GM20431 (cell line): ENCODE measurements around the gene RPP25L.

Experiments used
- in situ Hi-C: fragments of 300-500 bp; cut with MseI, MboI; formaldehyde crosslinking; loops from one replicate; pipeline ENCODE4 v1.15.0; 2020; ENCODE audit warnings: low sequenced_read_pairs; ENCODE audit not compliant: unreplicated experiment

Gene RPP25L

DNA sequence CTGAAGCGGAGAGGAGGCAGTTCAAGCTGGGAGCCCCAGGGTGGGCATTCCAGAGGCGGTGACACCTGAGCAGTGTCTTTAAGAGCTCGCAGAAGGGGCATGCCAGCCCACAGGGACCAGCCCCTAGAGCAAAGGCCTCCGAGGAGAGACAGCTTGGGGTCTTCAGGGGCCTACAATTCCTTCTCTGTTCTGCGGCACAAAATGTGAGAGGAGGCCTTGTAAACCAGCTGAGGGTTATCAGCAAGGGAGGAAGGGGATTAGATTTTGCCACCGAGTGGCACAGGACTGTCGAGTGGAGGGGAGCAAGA, 26.2 kb upstream of the RPP25L start:
- in situ Hi-C loops = no loop called here

DNA sequence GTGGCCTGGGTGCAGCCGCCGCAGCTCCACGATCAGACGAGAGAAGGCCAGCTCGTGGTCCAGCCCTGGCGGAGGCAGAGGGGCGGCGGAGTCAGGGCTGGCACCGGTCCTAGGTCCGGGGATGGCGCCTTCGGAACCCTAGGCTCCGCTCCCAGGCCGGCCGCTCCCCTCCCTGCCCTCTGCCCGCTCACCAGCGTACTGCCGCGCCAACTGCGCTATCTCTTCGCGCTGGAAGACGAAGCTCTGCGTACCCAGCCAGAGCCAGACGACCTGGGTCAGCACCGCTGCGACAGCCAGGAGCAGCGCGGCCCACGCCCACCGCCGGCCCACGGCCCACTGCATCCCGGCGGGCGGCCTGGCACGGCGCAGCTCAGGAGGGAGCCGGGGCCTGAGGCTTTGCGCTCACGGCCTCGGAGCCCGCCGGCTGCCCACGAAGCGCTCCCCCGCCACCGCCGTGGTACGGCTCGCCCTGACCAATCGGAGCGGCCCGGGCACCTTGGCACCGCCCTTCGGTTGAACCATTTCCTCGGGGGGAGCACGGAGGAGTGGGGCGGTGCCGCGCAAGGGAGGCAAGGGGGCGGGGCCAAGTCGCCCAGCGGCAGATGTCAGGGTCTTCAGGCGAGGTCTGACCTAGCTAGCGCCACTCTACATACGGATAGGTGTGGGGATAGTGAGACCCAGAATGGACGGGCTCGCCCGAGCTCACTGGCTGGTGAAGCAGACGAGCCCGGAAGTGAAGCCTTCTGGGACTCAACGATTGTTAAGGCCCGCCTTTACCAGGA, 25.6 kb upstream of the RPP25L start, which contains the start of gene SIGMAR1:
SIGMAR1 (minus strand) TSS at position 432 of the 782 bp plus-strand sequence; CDS start at position 342, 90 bp downstream.
- in situ Hi-C loops = no loop called here

GRCh38 chr9:34636791-34637355, 25.0 kb upstream of the RPP25L start:
- in situ Hi-C loops = no loop called here

DNA sequence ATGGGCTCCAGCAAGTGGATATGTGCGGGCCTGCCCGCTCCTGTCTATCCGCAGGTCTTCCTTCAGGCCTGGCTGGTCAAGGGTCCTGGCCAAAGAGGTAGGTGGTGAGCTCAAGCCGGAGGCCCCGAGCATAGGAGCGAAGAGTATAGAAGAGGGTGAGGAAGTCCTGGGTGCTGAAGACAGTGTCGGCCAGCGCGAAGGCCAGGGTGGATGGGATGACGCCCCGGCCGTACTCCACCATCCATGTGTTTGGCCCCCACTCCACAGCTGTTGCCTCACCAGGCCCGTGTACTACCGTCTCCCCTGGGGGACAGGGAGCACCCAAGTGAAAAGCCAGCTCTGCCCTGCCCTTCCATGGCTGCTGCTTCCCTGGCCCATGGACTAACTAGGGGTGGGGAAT, 23.7 kb upstream of the RPP25L start:
- in situ Hi-C loops = no loop called here

DNA sequence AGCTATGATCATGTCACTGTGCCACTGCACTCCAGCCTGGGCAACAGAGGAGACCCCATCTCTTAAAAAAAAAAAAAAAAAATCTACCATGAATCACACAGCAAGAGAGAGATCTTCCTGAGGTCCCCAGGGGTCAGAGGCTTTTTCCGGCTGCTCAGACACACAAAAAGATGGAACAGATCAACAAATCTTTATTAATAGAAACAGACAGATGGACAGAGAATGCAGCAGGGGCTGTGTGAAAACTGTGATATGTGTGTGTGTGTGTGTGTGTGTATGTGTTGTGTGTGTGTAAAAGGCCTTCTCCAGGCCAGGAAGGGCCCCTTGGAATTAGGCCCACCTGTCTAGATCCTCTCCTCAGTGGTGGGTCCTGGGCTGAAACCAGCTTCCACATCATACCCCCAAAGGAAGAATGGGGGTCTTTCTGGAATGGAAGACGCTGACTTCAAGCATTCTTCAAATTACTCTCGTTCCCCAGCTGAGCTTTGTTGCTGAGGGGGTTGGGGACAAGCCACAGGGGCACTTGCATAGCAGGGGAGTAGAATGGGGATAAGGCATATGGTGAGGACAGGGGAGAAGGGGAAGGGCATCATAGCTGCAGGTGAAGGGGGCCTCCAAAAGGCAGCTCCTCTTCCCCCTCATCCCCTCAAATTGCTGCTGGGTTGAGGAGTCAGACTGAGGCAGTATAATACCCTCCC, 22.8 kb upstream of the RPP25L start:
- in situ Hi-C loops = no loop called here

- in situ Hi-C loops = no loop called here
Measured at GRCh38 chr9:34633851-34634550, 22.1 kb upstream of the RPP25L start.

GRCh38 chr9:34633166-34633565, 21.3 kb upstream of the RPP25L start:
- in situ Hi-C loops = no loop called here

- in situ Hi-C loops = no loop called here
Measured at GRCh38 chr9:34630402-34631154, 18.7 kb upstream of the RPP25L start.

DNA sequence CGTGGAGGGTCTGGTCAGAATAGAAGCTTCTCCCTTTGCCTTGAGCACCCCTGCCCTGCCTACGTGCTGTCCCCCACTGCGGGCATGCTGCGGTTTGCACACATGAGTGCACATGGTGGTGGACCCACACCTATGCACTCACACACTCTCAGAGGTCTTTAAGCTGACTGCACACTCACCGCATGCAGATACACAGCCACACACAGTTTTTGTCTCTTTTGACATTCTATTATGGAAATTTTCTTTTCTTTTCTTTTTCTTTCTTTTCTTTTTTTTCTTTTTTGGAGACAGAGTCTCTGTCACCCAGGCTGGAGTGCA, 17.6 kb upstream of the RPP25L start:
- in situ Hi-C loops = no loop called here

- in situ Hi-C loops = no loop called here
Measured at GRCh38 chr9:34628656-34629490, 17.0 kb upstream of the RPP25L start, which contains the start of gene ARID3C. Gene ARID3C (minus strand): TSS chr9:34629066. CDS start chr9:34628014, 1,052 bp downstream.

DNA sequence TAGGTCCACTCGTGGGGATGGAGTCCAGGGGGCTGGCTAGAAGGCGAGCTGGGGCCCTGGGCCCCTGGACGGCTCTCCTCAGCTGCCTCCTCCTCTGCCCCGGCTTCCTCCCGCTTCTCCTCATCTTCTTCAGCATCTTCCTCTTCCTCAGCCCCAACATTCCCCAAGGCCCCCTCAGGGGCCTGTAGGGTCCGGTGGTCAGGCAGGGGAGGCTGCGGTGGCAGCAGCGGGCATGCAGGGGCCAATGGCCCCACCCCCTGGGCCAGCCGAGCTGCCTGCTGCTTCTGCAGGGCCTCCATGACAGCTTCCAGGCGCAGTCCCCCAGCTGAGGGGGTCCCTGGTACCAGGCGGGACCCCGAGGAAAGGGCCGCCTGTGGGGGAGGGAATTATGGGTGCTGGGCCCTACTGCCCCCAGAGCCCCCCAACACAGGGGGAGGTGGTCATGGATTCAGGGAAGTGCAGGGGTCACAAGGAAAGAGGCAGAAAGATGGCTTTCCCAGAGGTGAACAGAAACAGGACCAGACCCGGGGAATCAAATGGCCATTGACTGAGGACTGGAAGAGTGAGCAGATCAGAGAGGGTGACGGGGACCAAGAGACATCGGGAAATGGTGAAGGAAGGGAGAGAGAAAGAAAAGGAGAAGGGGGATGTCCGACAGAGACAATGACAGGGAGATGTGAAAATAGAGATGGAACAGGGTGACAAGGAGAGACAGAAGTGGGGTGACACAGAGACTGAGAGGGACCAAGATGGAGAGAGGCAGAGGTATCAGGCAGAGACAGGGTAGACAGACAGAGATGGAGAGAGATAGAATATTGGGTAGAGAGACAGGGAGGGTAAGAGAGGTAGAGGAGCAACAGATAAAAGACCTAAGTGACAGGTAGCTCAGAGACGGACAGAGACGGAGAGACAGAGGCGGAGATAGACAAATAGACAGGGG, 16.1 kb upstream of the RPP25L start:
- in situ Hi-C loops = no loop called here

- in situ Hi-C loops = no loop called here
Measured at GRCh38 chr9:34625186-34625486, 13.2 kb upstream of the RPP25L start.

GRCh38 chr9:34624475-34625185, 12.7 kb upstream of the RPP25L start:
- in situ Hi-C loops = no loop called here

DNA sequence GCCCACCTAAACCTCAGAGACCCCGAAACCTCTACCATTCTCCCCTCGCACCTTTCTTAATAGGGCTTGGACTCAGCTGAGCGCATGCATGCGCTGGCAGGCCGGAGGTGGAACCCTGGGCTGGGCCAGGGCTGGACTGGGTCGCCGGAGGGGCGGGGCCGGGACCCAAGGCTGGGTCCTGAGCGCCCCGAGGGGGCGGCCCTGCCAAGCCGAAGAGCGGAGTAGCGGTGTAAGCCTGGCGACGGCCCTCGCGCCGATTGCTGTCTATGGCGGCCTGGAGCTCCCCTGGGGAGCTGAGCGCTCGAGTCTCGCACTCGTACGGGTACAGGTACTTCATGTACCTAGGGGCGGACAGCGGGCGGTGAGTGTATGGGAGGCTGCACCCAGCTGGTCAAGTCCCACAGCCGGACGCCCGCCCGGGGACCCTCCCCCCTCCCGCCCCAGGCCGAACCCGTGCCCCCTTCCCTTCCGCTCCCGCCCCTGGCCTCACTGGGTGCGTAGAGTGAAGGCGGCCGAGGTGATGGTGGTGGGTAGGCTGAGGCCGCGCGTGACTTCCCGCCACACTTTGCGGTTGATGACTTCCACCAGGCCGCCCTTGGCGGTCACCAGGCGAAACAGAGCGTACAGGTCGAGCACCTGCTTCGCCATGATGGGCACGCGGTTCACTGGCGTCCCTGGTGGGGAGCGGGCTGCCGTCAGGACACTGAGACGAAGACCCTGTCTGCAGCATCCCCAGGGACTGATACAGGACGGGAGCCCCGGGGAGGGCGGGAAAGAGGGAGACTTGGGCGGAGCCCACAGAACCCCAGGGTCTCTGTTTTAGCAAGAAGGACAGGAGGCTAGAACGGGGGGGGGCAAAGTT, 11.7 kb upstream of the RPP25L start:
- in situ Hi-C loops = no loop called here

- in situ Hi-C loops = no loop called here
Measured at GRCh38 chr9:34620061-34620994, 8.4 kb upstream of the RPP25L start, which contains the start of gene DCTN3. Gene DCTN3 (minus strand): TSS chr9:34620495. CDS start chr9:34620464, 31 bp downstream.

DNA sequence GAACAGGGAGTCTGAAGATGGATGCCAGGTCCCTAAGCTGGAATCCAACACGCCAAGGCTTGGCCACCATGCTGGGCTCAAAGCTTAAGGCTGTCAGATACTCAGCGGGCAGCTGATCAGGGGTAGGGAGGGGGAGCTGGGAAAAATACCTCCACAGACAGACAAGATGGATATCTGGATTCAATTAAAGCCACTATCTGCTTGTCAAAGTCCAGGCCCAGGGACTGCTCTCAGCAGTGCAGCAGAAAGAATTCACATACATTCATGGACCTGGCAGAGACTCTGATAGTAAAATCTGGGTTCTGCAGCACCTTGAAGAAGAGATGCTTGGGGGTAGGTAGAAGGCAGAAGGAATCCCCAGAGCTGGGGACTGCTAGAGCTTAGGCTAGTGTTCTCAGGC, 3.2 kb upstream of the RPP25L start:
- in situ Hi-C loops = no loop called here
